ENCODE data around the gene SSPN.

The SSPN gene

DNA sequence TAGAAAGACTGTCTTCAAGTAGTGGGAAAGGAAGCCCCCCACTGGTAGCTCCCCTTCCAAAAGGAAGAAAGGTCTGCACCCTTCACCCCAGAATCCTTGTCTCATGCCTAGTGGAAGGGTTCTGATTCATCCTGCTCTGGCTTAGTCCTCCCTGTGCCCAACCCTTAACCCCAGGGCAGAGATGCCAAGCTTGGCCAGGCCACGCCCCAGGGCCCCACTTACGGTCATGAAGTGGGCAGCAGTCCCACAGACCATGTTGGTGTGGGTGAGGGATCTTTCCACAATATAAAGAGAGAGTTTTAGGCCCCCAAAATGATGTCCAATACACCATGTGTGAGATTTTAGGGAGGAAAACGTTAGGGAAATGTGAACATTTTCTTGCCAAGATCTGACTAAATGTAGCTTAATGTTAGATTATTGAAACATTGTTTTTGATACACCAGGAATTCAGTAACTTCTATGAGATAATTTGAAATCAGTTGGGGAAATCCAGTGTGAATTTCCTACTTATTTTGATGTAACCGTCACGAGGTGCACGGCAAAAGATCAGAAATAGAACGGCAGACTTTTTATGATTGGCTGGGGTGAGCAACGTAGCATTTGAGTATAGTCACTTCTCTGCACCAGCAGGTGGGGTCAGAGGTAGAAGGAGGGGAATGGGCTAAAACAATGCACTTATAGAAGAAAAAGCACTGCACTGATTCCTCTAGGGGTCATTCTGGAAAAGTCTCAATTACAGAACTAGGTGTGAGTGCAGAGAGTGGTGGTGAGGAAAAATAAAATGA lies 8.2 kb upstream of the SSPN start:
- DNase-seq, result no peak

DNA sequence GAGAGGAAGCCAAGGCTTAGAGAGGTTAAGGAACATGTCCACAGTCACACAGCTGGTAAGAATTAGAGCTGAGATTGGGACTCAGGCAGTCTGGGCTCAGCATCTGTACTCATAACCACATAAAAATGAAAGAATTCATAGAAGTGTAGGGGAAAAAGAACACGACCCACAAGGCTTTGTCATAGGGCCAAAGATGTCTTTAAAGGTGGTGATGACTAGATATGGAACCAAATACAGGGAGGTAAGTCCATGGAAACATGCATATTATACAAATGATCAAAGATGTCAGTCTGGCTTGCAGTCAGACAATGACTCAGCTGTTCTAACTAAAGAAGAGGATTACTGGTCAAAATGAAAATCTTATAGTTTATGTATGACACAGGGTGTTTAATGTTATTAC lies 7.2 kb upstream of the SSPN start:
- no peak for DNase-seq

DNA sequence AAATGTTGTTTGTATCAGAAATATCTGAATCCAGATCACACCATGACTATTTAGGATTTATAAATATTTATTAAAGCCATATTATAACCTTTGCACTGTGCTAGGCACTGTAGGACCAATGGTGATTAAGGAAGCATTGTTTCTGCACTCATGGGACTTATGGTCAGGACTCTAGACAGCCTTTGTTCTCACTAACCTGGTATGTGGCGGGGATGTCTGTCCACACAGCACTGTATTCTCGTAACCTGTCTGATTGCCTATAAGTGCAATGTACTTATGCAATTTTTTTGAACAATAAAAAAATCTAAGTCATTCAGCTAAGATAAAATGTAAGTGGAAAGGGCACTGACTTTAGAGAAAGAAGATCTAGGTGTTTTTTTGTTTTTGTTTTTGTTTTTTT lies 6.7 kb upstream of the SSPN start:
- no peak for DNase-seq

DNA sequence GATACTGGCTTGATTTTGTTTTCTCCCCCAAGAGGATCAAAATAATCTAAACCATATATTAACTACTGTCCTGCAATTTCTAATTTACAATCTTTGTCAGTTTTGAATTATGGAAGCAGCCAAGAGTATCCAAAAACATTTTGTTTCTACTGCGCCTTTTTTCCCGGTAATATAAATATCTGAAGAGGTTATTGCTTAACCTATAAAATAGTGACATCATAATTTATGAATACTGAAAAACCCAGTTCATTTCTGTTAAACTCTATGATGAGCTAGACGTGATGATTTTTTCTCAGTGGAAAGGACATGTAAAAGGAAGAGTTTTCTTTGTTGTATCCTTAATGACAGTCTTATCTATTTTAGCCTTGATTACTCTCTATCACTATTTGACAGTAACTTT lies 3.2 kb upstream of the SSPN start:
- no peak for DNase-seq

DNA sequence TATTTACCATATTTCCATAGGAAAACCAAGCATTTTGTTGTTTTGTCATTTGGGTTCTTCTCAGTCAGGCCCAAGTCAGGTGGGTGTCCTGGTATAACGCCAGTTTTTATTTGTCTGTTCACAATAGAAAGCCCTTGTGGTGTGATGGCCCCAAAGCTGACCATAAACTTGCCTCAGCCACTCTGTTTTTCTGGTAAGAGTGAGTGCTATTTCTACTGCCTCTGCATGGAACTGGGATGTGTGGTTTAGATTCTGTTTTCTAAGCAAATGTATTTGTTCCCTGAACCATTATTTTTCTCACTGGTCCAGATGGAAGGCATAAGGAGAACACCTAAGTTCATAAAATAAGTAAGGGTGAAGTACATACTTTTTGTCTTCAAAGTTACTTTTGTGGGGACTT lies 1.8 kb upstream of the SSPN start:
- no peak for DNase-seq

DNA sequence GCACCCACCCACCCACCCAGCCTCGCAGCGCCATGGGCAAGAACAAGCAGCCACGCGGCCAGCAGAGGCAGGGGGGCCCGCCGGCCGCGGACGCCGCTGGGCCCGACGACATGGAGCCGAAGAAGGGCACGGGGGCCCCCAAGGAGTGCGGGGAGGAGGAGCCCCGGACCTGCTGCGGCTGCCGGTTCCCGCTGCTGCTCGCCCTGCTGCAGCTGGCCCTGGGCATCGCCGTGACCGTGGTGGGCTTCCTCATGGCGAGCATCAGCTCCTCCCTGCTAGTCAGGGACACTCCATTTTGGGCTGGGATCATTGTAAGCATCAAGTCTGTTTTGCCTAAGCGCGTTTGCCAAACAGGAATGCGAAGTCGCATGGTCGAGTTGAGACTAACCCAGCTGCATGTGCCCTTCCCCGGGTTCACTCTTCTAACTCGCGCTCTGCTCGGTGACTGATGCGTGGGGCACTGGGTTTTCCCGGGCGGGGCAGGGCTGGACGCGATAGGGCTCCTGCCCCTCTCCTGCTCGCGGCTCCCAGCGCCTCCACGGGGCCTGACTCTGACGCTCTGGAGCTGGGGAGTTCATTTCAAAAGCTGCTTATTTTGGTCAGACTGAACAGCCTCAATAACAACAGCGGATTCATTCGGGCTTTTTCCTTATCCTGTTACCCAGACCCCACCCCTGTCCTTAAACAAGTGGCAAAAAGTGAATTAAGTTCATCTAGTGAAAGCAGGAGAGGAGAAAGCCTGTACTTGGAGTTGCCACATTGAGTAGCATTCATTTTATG lies 458 bp downstream of the SSPN start:
- DNase-seq, result peak; percentile 28 to 60

DNA sequence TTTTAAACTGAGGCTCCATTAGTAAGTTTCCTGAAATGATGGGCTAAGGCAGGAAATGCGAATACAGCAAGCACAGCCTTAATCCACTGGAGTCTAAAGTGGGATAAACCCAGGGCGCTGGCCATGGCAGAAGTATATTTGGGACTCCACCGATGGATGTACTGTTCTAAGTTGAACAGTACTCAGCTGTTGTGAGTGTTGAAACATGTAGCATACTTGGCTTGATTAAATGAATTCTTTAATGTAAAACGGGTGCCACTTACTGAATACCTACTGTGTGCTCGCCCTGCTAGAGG lies 996 bp downstream of the SSPN start:
- DNase-seq, result no peak

DNA sequence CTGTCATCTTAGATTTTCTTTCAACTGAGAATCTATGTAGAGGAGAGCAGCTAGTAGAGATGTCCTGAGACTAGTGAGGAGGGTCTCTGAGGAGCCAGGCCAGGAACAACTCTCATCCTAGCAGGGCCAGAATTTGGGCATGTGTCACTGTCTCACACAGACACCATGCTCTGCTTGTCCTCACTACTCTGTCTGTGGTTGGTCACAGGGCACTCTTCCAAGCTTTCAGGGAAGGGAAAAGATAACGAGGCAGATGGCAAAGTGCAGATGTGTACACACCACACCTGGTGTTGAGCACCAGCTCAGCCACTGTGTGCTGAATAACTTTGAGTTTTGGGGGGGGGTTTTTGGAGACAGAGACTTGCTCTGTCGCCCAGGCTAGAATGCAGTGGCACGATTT lies 2.5 kb downstream of the SSPN start:
- no peak for DNase-seq

DNA sequence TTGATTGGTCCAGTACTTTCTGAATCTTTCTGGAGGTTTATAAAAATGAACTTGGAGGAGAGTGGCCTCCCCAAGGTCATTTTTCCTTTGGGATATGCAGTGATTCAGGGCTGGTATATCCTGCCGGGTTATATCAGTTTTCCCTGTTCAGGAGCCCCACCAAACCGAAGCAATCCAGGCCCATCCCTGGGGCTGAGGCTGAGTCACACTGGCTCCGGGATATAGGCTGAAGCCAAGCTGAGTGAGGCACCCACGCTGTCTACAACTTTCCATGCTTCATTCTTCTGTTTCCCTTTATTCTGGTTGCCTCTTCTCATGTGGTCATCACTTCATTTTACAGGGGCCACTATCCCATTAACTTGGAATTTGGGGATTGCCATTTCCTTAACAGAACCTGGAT lies 3.4 kb downstream of the SSPN start:
- DNase-seq, result no peak

DNA sequence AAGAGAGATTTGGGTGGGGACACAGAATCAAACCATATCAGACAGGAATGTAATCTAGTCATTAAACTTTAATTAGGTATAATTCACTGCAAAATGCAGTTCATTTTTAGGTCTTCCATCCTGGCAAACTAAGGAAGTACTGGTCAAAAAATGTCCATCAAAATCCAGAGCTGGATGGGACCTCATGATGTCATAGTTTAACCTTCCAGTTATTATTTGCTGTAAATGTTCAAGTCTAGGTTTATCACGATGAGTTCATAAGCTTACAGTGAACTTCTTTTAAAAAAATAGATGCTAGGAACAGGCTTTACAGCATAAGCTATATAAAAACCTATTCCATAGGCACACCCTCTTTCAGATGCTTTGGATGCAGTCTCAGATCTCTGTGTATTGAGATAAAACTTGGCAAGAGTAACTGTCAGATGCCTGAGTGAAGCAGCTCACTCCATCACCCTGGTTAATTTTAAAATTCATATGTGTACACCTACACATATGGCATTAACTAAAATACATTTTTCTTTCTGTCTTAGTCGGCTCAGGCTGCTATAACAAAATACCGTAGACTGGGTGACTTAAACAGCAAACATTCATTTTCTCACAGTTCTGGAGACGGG lies 7.9 kb downstream of the SSPN start:
- DNase-seq, result no peak

DNA sequence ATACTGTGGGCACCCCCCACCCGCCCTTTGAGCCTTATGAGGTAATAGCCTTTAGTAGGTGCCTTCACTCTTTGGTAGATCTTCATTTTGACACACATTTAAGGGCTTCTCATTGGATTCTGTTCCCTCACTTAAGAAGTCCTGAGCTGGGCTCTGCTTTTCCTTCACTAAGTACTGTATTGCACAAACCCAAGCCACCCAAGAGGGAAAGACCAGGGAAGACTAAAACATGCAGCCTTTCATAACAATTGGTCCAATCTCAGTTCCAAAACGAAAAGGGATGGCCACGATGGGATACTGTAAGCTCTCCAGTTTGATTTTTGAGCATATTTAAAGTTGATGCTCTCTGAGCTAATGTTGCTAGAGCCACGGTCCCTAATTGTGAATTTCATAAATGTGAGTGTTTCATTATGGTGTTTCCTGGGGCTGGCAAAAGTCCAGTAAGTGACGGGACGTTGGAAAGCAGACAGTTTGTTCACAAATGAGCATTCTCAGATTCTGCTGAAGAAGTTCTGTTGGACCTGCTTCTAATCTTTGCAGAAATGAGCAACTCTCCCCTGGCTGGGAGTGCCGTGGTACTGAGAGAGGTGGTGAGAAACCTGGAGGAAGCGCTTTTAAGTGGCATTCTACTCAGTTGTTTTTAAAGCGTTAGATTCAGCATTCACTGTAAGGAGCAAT lies 9.4 kb downstream of the SSPN start:
- DNase-seq, result no peak

DNA sequence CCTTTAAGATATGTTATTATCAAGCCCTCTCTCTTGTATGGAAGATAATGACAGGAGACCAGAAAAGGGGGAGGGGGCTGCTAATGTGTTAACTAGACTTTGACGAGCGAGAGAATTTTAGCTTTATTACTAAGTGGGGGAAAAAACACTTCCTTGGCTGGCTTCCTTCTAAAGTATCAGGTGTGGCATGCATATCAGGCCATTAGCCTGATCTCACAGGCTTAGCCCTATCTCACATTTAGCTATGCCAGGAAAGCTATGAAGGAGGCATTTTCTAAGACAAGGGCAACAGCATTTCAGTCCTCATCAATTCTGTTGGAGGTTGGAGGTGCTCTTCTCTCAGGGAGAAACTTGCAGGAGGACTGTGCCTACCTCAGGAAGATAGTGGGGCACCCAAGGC lies 9.9 kb downstream of the SSPN start:
- DNase-seq, result no peak

DNA sequence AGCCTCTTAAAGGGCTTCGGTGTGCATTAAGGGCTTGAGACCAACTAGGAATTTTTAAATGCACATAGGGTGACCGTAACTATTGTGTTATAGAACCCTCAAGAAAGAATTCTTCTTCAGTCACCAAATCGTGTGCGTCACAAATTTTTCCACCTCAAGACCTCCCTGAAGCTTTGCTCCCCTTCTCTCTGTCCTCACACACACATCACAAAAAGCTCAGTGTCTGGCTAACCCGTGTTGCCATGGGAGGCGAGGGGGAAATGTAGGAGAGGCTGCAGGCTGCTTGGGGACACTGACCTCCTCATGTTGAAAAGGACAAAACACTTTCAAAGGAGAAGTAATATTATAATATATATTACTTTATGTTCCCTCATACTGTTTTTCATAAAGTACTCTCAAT lies 10.6 kb downstream of the SSPN start:
- no peak for DNase-seq

DNA sequence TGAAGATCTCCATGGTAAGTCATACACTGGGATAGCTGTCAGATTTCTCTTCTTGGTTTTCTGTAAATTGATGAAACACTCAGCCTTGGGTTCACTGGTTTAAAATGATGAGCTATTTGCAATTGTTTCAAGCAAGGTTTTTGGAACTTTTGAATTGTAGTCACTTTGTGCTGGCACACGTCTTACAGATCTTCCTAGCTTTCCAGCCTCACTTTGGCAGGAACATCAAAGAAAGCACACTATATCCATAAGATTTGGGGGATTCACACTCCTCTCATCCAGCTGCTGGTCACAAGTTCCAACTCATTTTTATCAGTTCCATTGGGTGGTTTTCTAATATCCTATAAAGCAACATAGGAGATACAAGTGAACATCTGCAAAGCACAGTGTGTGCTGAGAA lies 16.0 kb downstream of the SSPN start:
- DNase-seq, result no peak

DNA sequence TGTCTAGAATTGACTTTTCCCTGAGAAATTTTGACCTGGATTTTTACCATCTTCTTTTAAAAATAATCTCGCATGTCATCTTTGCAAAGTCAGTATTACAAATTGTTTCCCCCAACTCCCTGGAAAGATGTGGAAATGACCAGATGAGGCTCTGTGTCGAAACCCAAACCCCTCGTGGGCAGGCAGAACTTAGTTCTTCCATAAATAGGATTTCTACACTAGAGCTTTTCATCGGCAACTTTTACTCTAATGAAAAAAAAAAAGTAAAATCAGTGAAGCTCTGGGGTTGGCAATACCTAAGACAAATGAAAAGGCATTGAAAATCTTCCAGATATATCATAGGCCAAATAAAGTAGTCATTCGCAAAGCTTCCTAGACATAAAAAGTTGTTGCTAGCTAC lies 17.0 kb downstream of the SSPN start:
- DNase-seq, result peak; percentile 74 to 75

DNA sequence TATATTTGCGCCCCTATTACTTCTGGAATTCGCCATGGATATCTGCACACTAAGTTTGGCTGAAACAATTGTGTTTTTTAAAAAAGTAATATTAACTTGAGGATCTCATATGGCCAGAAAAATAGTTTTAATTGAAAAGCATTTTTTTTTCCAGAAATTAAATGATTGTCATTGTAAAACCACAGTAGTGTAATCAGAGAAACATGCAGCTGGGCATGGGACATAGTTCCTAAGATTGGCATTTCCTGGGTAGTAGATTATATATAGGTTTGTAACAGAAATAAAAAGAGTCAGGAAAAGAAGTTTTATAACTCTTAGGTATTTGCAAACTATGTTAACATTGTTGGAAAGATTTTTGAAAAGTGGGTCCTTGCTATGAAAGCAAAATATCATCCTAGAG lies 17.6 kb downstream of the SSPN start:
- DNase-seq, result no peak

DNA sequence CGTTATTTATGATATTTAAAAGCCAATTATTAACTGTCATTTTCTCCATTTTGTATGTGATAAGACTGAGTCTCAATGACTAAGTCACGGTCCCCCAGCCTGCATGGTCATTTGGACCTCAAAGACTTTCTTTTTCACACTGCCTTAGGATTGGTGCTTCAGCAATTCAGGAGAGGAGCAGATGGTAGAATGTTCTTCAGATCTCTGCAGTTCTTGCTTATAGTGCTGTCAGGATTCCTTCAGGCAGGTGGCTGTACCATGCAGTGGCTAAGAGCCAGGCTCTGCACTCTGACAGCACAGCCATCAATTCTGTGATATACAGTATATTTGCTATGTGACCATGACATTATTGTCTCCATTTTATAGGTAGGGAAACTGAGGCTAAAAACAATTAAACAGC lies 18.7 kb downstream of the SSPN start:
- DNase-seq, result no peak

DNA sequence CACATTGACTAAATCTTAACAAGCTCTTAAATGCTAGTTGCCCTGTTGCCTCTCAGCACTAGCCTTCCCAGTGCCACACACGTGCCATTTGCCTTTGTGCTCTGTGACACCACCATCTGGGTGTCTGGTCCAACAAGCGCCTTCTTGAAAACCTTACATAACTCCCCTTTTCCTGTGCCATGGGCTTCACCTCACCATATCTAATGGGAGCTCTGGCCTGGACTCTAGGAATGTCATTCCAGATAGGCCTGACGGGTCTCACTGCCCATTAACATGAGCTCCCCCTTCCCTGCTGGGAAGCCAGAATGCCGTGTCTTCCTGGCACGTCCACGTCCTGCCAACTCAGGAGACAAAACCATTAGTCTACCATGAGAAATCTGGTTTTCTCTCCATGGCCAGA lies 24.4 kb downstream of the SSPN start:
- no peak for DNase-seq

DNA sequence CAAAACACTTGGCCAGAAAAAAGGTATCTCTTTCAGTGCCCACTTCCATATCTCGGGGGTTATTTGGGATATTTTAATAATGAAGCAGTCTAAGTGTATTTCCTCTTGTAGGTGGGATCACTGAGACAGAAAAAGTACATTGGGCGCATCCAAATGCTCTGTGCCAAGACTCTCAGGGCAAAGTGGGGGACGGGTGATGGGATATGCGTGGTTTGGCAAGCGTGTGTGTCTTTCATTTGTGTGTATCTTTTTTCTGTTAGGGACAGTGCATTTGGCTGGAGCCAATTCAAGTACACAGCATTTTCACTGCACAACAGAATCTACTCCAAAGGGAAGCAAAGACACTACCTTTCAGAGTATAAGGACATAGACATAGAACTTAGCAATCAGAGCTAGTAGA lies 29.3 kb downstream of the SSPN start:
- no peak for DNase-seq

DNA sequence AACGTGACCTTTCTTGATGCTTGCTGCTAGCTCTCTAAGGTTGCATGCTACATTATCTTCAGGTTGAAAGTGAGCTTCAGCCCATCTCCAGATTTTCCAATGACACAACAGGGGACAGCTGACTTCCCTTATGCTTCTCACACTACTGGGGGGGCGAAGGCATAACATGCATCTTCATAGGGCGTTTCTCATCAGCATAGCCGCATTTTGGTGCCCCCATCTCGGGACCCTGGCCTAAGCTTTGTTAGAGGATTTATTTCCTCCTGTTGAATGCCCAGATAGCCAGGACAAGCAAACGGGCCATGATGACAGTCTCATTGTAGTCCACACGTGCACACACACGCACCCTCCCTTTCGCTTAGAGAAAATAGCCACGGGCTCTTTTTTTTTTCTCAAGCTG lies 30.7 kb downstream of the SSPN start:
- DNase-seq, result no peak

DNA sequence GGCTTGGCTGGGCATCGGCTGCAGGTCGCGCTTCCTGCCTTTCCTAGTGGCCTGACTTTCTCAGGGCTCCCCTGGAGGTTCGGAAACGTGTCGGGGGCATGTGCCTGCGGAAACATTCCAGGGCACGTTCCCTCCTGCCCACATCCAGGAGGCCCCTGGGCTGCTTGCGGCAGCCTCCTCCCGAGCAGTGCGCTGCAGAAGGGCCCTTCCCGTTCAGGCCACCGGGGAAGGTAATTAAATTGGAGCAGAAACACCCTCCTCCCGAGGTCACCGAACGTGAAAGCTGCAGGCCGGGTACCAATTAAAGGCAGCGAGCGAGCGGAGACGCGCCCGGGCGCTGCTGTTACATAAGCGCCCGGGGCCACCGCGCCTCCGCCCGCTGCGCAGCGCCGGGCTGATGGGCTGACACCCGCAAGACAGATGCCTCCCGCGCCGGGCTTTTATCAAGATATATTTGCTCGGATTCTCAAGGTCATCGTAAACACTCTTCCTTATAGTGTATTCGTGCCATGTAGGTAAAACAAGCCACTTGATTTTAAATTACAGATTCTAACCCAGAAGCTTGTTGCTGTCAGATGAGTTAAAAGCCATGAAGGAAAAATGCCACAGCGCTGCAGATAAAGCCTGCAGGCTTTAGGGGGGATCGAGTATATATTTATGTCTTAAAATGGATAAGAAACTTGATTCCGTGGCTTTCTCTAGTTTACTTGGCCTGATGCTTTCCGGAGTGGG lies 31.4 kb downstream of the SSPN start:
- DNase-seq, result no peak

DNA sequence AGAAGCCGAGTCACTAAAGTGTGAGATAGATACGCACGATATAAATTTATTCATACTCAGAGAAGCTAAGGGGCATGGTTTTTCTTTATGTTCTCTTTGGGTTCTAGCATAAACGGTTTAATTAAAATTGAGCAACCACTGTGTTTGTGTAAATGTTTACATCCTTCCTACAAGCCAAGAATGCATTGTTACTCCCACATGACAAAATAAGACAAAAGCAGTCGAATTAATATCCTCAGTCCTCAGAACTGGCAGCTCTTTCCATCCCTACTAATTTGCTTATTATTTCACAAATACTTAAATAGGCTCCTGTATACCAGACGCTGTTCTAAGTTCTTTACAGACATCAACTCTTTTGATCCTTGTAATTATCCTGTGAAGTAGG lies 32.0 kb downstream of the SSPN start:
- no peak for DNase-seq

DNA sequence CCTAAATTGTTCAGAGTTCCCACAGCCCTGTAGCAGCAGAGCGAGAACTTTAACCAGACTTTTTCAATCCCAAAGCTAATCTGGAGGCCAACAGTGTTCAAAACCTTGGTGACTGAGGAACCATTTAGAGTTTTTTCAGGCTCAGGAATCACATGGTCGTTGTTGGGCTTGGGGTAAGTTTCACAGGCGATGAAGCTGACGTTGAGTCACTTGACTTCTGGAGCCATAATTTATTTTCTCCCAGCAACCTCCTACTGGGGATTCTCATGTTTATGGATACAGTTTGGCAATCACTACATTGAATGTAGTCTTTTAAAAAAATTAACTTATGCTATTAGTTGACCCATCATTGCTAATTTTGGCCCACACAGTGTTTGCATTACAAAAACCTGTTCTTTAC lies 34.5 kb downstream of the SSPN start:
- peak in 1 of 2 donors; percentile 36 for DNase-seq
